GM18508 (cell line): ENCODE data around the gene BRWD1.
A peak's percentile ranks its signal among the peaks of the same experiment; 100 is the strongest.

ENCODE experiments used
- ATAC-seq: cut with Tn5 transposase; IDR thresholded peaks from one replicate; pipeline ENCODE4 v1.9.1; 2021; ENCODE audit warnings: moderate number of reproducible peaks; ENCODE audit not compliant: insufficient read depth, unreplicated experiment

BRWD1 gene

DNA sequence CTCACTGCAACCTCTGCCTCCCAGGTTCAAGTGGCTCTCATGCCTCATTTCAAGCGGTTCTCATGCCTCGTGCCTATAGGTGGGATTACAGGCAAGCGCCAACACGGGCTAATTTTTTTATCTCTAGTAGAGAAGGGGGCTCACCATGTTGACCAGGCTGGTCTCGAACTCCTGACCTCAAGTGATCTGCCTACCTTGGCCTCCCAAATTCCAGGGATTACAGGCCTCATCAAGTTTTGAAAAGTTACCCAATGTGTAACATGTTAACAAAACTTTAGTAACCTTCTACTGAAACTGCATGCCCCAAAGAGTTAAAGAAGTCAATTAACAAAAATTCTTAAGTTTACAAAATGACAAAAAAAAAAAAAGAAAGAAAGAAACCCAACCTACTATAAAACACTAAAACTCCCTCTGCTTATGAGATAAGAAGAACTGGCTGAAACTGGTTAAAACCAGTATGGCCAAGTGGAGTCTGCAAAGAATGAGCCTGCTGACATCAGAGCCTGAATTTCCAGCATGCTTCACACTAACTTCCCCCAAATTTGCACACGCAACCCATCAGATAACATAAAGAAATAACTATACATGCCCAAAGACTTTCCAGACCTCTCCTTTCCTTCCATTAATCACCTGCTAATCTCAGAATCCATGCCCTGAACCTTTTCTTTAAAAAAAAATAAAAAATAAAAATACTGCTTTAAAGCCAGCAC lies 104.7 kb downstream of the BRWD1 start:
- ATAC-seq: no peak

DNA sequence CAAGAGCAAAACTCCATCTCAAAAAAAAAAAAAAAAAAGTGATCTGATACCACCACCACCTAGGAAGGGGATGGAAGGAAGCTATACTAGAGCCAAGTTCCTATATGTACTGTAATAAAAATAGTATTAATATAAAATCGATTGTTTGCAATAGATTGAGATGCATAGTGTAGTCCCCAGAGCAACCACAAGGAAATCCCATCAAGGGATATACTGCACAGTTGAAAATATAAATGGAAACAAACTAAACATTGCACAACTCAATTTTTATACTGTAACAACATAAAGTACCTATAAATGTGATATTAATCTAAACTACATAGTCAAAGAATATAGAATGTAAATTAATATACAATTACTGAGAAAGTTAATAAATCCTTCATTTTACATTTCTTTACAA lies 109.3 kb downstream of the BRWD1 start:
- ATAC-seq: no peak

- ATAC-seq: no peak
Observed at GRCh38 chr21:39198800-39199199, 114.6 kb downstream of the BRWD1 start.

DNA sequence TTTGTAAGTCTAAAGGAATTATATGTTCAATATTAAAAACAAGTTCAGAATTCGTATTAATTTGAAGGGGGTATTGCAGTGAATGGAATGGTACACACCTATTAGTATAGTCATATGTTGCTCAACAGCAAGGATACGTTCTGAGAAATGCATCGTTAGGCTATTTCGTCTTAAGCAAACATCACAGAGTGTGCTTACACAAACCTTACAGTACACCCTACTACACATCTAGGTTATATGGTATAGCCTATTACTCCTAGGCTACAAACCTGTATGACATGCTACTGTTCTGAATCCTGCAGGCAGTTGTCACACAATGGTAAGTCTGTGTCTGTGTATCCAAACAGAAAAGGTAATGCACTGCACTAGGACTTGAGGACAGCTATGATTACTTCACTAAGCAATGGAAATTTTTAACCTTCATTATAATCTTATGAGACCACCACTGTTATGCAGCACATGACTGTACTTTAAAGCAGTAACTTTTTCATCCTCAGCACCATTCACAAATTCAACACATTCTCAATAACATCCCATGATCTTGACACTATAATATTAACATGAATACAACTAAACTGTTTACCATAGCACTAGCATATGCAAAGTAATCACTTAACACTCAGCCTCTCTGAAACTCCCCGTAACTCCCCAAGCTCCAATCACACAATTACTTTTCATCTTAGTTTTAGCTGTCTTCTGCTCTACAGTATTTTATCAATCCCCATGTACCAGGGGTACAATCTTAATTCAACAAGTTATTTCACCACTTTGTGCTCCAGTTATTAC lies 115.8 kb downstream of the BRWD1 start:
- no peak for ATAC-seq

DNA sequence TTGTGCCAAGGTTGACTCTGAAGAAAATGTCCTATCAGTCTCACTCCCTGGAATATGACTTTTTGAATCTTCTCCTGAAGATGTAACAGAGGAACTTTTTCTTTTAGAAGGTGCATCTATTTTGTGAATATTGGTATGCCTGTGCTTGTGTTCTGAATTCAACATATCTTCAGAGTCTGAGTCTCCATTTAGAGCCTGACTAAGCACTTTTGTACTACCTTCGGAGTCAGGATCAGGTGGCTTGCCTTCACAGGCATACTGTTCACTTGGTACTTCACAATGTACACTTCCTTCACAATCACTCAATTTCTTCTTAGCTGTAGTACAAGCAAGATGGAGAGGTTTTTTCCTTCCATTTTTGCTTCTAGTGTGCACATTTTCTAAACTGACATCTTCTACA lies 116.6 kb downstream of the BRWD1 start:
- no peak for ATAC-seq

DNA sequence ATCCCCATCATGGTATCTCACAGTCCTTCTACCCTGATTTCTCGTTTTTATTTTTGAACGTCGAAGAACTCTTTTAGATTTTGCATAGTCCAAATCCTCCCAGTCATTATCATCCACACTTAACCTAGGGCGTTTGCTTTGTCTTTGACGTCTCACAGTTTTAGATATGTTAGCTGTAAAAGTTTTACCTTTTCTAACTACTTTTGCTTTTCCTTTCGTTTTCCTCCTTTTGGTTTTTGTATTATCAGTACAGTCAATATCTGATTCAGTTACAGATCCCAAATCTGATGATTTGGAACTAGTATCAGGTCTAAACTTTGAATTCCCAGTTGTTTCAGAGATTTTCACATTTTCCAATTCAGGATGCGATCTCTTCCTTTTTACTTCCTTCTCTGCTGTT lies 117.1 kb downstream of the BRWD1 start:
- ATAC-seq: no peak

- no peak for ATAC-seq
Observed at GRCh38 chr21:39193380-39193779, 120.1 kb downstream of the BRWD1 start.

GRCh38 chr21:39189857-39190604 lies 123.4 kb downstream of the BRWD1 start:
- ATAC-seq: no peak

- no peak for ATAC-seq
Observed at GRCh38 chr21:39188521-39189139, 124.8 kb downstream of the BRWD1 start.

DNA sequence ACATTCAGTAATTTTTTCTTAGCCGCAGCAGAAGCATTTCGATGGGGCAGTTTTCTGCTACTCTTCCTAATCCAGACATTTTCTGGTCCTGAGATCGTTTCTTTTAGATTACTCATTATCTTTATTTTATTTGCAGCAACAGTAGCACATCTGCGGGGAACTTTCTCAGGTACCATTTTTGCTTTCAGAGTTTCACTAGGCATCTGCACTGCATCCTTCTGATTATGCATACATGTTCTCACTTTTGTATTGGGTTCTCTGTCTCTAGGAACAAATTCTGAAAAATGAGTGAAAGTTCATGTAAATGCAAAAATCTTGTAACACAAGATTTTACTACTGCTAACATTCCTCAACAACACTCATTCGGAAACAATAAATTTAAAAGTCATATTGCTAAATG lies 126.3 kb downstream of the BRWD1 start:
- ATAC-seq: no peak

DNA sequence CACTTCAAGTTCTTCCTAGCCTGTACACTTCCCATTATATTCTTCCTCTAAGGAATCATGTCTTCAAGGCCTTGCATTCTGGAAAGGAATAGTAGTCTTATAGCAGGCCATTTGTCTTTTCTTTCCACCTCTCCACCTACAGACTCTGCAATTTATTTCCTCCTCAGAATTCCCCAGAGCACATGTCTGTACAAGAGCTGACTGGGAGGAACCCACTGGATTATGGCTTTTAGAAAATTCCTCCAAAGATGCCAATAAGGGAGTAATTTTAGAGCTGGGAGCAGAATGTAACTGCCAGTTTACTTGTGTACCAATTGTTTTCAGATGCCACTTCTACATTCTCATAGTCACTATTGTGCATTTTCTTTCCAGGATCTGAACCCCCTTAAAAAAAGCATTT lies 126.8 kb downstream of the BRWD1 start:
- no peak for ATAC-seq

GRCh38 chr21:39185157-39185556 lies 128.3 kb downstream of the BRWD1 start:
- ATAC-seq: no peak

DNA sequence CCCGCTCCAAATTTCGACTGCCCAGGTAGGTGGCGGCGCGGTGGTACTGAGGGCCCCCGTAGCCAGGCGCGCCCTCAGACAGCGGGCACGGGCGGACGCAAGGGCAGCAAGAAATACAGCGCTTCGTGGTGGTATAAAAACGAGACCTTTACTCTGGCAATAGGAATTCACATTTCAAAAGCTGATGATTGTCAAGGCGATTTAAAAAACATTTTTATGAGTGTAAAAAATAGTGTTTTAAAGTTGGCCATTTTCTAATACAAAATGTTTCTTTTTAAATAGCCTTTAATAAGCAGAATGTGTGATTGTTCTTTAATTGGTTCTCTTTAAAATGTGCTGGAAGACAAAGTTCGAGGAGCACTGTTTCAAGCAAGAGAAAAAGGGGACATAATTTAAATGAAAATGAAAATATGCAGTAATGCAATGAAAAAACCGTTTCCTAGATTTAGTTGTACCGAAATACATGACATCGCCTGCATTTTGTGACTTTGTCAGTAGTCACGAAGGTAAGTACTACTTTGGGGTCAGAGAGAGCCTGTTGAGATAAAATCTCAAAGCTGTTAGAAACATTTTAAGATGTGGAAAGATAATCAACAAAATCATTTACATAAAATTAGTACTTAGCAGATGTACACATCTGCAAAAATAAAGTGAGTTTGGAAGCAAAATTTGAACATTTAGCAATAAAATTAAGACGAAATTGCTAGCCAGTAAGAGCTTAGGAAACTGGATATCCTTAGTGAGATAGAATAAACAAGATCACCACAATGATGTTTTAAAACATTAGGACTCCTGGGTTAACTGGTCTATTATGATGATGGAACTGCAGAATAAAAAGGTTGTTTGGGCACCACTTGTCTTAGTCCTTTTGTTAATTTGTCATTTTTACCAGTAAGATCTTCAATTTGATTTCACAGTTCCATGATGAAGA lies 129.1 kb downstream of the BRWD1 start:
- ATAC-seq: no peak

DNA sequence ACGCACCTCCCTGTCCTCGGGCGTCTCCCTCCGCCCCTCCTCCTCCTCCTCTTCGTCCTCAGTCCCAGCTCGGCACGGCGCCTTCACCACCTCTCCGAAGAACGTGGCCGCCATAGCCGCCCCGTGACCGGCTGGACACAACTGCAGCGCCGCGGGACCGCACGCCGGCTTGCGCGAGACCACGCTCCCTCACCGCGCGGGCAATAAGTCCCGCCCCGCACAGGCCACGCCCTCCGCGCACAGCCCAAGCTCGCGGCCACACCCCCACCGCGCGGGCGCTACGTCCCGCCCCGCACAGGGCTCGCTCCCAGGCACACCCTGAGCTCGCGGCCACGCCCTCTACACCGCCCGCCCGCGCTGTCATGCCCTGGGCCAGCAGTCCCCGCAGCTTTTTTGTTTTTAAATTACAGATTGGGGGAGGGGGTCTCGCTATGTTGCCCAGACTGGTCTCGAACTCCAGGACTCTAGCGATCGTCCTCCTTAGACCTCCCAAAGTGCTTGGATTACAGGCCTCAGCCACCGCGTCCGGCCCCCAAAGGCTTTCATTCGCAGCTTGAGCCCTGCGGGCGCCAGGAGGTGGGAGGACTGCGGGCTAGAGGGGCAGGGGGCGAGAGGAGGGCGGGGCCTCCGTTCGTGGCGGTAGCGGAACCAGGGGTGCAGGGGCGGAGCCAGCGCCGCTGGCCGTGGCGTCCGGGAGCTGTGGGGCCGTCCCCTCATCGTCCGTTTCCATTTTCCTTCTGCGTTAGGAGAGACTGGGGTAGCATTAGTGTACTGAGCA lies 130.0 kb downstream of the BRWD1 start, which contains the start of gene PSMG1:
Gene PSMG1 (minus strand): TSS at position 180 of the 778 bp plus-strand sequence. CDS start 66 bp downstream, at position 114.
- peak; percentile 61 for ATAC-seq

- ATAC-seq: no peak
Observed at GRCh38 chr21:39182484-39183271, 130.8 kb downstream of the BRWD1 start.

GRCh38 chr21:39182016-39182415 lies 131.4 kb downstream of the BRWD1 start:
- ATAC-seq: no peak

GRCh38 chr21:39181205-39181818 lies 132.1 kb downstream of the BRWD1 start:
- no peak for ATAC-seq
